ENCODE results near the gene ZNF764. TPM values are rescaled to one million over a fixed set of nuclear protein-coding genes. Genes with fewer than 3 reads are reported as not detected.

The ZNF764 gene
- 1 to 10 TPM; 3.7 to 5.5 (median 4.9) TPM for total RNA-seq

DNA sequence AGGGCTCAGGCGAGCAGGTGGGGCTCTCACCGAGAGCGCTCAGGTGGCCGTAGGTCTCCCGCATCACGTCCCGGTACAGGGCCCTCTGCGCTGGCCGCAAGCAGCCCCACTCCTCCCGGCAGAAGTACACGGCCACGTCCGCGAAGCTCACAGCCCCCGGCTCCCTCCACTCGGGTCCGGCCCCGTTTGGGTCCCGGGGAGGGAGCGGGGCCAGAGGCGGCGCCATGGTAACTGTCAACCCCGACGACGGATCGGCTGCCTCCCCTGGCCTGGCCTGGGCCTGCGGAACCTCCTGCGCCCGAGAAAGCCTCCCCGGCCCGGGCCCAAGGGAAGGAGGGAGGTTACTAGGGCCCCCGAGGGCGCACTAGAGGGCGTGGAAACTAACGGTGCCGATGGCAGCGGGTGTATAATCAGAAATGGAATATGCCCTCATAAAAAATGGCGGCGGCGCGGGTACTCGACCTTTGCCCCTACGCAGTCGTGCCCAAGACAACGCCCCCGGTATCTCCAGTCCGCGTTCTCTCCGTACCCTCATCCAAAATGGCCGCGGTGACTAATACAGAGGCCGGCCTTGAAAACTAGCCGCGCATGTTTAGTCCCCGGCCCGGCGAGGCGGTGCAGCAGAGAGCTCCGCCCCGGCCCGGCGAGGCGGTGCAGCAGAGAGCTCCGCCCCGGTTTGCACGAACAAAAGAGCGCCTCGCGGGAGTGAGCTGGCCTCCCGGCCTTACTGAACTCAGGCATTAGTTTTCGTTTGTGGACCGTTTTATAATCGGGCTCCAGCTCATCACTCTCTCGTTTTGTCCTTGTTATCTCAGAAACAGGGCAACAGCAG, at the start of gene ZNF764:
Gene ZNF764 (minus strand): TSS at position 418 of the 832 bp plus-strand sequence. CDS start 192 bp downstream, at position 226.
- H3K4me3 ChIP-seq, result peak within 1 kb of the TSS; percentile 88 to 99 (median 98)
- intact Hi-C loops (cut with DNase I; ENCODE audit: low total_unique reads) (loop anchor here (1.0 to 10.0 kb wide), 7 partner anchors 13 to 92 kb away; partner anchors contain the start of genes PRR14, ZNF688, ZNF768 and ZNF785), in situ Hi-C loops (cut with MboI; ENCODE audit: low sequenced_read_pairs in 4 of 4) (no loop called here)
- peaks cover 22 to 28% of the 10 kb centered on the region in 2 donors for H3K4me1 ChIP-seq
- peak within 1 kb of the TSS; percentile 95 to 99 (median 98) for H3K27ac ChIP-seq
- H3K9me3 ChIP-seq, result no peaks in the 10 kb centered on the region
- H3K27me3 ChIP-seq, result no peaks in the 10 kb centered on the region
- peak; percentile 49 for TF ChIP-seq POLR2A (IDR thresholded peaks at IDR 0.05)
- TF ChIP-seq, protein P1, sequence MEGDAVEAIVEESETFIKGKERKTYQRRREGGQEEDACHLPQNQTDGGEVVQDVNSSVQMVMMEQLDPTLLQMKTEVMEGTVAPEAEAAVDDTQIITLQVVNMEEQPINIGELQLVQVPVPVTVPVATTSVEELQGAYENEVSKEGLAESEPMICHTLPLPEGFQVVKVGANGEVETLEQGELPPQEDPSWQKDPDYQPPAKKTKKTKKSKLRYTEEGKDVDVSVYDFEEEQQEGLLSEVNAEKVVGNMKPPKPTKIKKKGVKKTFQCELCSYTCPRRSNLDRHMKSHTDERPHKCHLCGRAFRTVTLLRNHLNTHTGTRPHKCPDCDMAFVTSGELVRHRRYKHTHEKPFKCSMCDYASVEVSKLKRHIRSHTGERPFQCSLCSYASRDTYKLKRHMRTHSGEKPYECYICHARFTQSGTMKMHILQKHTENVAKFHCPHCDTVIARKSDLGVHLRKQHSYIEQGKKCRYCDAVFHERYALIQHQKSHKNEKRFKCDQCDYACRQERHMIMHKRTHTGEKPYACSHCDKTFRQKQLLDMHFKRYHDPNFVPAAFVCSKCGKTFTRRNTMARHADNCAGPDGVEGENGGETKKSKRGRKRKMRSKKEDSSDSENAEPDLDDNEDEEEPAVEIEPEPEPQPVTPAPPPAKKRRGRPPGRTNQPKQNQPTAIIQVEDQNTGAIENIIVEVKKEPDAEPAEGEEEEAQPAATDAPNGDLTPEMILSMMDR (IDR thresholded peaks at IDR 0.05 in 4 of 5, conservative IDR thresholded peaks at IDR 0.05 in 1 of 5), result no peak
- H3K36me3 ChIP-seq, result peaks cover 0 to 14% of the 10 kb centered on the region in 2 donors
- DNase-seq (peak; percentile 99), ATAC-seq (peak; percentile 94 to 98)

DNA sequence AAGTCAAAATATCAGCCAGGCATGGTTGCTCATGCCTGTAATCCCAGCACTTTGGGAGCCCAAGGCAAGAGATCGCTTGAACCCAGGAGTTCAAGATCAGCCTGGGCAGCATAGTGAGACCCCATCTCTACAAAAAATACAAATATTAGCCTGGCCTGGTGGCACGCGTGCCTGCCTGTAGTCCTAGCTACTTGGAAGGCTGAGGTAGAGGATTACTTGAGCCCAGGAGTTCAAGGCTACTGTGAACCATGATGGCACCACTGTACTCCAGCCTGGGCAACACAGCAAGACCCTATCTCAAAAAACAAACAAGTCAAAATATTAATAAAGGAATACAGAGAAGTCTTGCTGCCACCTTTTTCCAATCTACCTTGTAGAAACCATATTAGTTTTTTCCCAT, 47.8 kb upstream of the ZNF764 start:
- no peaks in the 10 kb centered on the region for H3K9me3 ChIP-seq
- no peak for DNase-seq
- peaks cover 0 to 51% of the 10 kb centered on the region in 2 donors for H3K36me3 ChIP-seq
- no peak overlapping the region for H3K4me3 ChIP-seq
- in situ Hi-C loops (cut with MboI; ENCODE audit: low sequenced_read_pairs in 4 of 4) (no loop called here), intact Hi-C loops (cut with DNase I; ENCODE audit: low total_unique reads) (loop anchor here (5.0 kb wide), 1 partner anchor 34 kb away; the partner anchor contains the start of gene ZNF688)
- H3K4me1 ChIP-seq, result no peaks in the 10 kb centered on the region
- H3K27ac ChIP-seq, result no peak overlapping the region
- no peak for ATAC-seq
- no peak for TF ChIP-seq POLR2A (IDR thresholded peaks at IDR 0.05)
- TF ChIP-seq, protein P1 (IDR thresholded peaks at IDR 0.05 in 4 of 5, conservative IDR thresholded peaks at IDR 0.05 in 1 of 5), result no peak
- H3K27me3 ChIP-seq, result no peaks in the 10 kb centered on the region

DNA sequence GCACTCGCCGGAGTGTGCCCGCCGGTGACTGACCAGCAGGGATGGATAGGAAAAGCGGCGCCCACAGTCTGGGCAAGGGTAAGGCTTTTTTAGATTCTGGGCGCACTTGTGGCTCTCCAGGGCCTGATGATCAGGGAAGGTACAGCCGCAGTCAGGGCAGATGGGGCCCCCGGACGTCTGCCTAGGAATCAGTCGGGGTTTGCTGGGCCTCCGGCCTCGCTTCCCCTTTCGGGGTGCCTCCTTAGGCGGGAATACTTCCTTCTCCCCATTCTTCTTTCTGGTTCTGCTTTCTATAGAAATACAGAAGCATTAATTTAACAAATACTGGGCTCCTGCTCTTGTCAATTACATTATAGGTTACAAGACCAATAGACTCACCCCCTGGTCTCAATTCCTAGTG, 47.0 kb upstream of the ZNF764 start:
- intact Hi-C loops (cut with DNase I; ENCODE audit: low total_unique reads), result loop anchor here (5.0 kb wide), 1 partner anchor 33 kb away; the partner anchor contains the start of gene ZNF688
- no peak for TF ChIP-seq POLR2A (IDR thresholded peaks at IDR 0.05)
- TF ChIP-seq, protein P1 (IDR thresholded peaks at IDR 0.05 in 4 of 5, conservative IDR thresholded peaks at IDR 0.05 in 1 of 5), result no peak

DNA sequence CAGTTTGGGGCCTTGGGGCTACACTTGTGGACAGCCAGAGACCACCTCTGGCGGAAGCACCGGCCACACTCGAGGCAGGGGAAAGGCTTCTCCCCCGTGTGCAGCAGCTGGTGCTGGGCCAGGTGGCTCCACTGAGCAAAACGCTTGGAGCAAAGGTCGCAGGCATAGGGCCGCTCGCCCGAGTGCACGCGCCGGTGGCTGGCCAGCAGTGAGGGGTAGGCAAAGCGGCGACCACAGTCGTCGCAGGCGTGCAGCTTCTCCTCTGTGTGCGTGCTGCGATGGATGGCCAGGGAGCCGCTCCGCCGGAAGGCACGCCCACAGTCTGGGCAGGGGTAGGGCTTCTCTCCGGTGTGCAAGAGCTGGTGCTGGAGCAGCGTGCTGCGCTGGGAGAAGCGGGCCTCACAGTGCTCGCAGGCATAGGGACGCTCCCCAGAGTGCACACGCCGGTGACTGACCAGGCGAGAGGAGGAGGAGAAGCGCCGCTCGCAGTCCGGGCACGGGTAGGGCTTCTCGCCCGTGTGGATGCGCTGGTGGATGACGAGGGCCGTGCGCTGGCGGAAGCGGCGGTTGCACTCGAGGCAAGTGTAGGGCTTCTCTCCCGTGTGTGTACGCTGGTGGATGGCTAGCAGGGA, 46.3 kb upstream of the ZNF764 start:
- H3K36me3 ChIP-seq, result peaks cover 0 to 51% of the 10 kb centered on the region in 2 donors
- H3K9me3 ChIP-seq, result no peaks in the 10 kb centered on the region
- in situ Hi-C loops (cut with MboI; ENCODE audit: low sequenced_read_pairs in 4 of 4), result no loop called here
- H3K4me1 ChIP-seq, result no peaks in the 10 kb centered on the region
- intact Hi-C loops (cut with DNase I; ENCODE audit: low total_unique reads), result no loop called here
- H3K27ac ChIP-seq, result no peak overlapping the region
- no peak overlapping the region for H3K4me3 ChIP-seq
- H3K27me3 ChIP-seq, result no peaks in the 10 kb centered on the region
- DNase-seq (no peak), ATAC-seq (no peak)
- TF ChIP-seq, protein P1 (IDR thresholded peaks at IDR 0.05 in 4 of 5, conservative IDR thresholded peaks at IDR 0.05 in 1 of 5), result no peak
- TF ChIP-seq POLR2A (IDR thresholded peaks at IDR 0.05), result no peak

More for the DNA sequence above, 47.0 kb upstream of the ZNF764 start:
- DNase-seq (no peak), ATAC-seq (no peak)
- H3K27ac ChIP-seq, result no peak overlapping the region
- no peaks in the 10 kb centered on the region for H3K9me3 ChIP-seq
- peaks cover 0 to 51% of the 10 kb centered on the region in 2 donors for H3K36me3 ChIP-seq
- H3K4me1 ChIP-seq, result no peaks in the 10 kb centered on the region
- in situ Hi-C loops (cut with MboI; ENCODE audit: low sequenced_read_pairs in 4 of 4), result no loop called here
- no peak overlapping the region for H3K4me3 ChIP-seq
- H3K27me3 ChIP-seq, result no peaks in the 10 kb centered on the region

Measured in gastrocnemius medialis (tissue), 4 donors.